Measurements from ENCODE around the gene SRGN.

GRCh38 chr10:69068549-69068948, 19.4 kb upstream of the SRGN start:
- TF ChIP-seq CTCF (IDR thresholded peaks at IDR 0.05; ENCODE audit: poor library complexity, severe bottlenecking): no peak
- no peak for TF ChIP-seq EZH2 (IDR thresholded peaks at IDR 0.05; ENCODE audit: borderline replicate concordance, insufficient read depth, low read length, poor library complexity, severe bottlenecking)

All from neural cell (in vitro differentiated cells).